Endothelial cell of umbilical vein (primary cell): ENCODE results near the gene CCNYL1. TPM values are rescaled to one million over a fixed set of nuclear protein-coding genes. Genes with fewer than 3 reads are reported as not detected.

ENCODE experiments used
- BruUV-seq: library from RNA; stranded (reverse); fragments of 400-500 nt; replicated peaks from 2 replicates; lab custom pipeline; 2021; lab: Mats Ljungman, UMichigan
- CTCF ChIA-PET: fragments of 300-600, 350-600 bp; sonication (Branson Sonifier 250); formaldehyde crosslinking; loops from one replicate; lab custom pipeline; 2021; ENCODE audit warnings: antibody characterized with exemption, inconsistent platforms; lab: Charles Lee
- POLR2A ChIA-PET: fragments of 300-600, 350-600 bp; sonication (Branson Sonifier 250); formaldehyde crosslinking; loops from one replicate; lab custom pipeline; 2021; ENCODE audit warnings: antibody characterized with exemption, inconsistent platforms; lab: Charles Lee
- DNase-seq: peaks from one replicate; pipeline ENCODE4 v3.0.0-alpha.2; 2011; ENCODE audit warnings: low read depth, low spot score
- FAIRE-seq: peaks from 2 replicates; lab custom pipeline; 2011; peaks lifted over from hg19 to GRCh38; lab: Jason Lieb, UNC
- H2AFZ ChIP-seq: 2 replicates; pipeline ENCODE4 v1.6.0; 2012; ENCODE audit warnings: low read depth, low read length, control low read depth, inconsistent platforms
- H3K27ac ChIP-seq: 2 replicates; pipeline ENCODE4 v1.5.1; 2011; ENCODE audit warnings: low read depth, mild to moderate bottlenecking, control low read depth, low read length, moderate library complexity; ENCODE audit not compliant: insufficient read depth
- H3K27me3 ChIP-seq, 2 experiments: 2 replicates each; pipeline versions ENCODE4 v1.6.0 to v1.6.1; 2011; ENCODE audit warnings: low read length in 2 of 2, mixed read lengths in 1 of 2; ENCODE audit not compliant: control insufficient read depth in 2 of 2, insufficient read depth in 2 of 2
- H3K36me3 ChIP-seq, 2 experiments: 2 replicates in 1 of 2; 3 replicates in 1 of 2; pipeline ENCODE4 v1.5.1; 2011; ENCODE audit warnings: low read length in 2 of 2, mild to moderate bottlenecking in 1 of 2, moderate library complexity in 1 of 2; ENCODE audit not compliant: control insufficient read depth in 2 of 2, insufficient read depth in 2 of 2; ENCODE audit errors: extremely low read depth in 1 of 2
- H3K4me1 ChIP-seq: 3 replicates; pipeline ENCODE4 v1.5.1; 2011; ENCODE audit warnings: mild to moderate bottlenecking, low read length; ENCODE audit not compliant: control insufficient read depth, insufficient read depth; ENCODE audit errors: extremely low read depth
- H3K4me2 ChIP-seq: 2 replicates; pipeline ENCODE4 v1.6.1; 2011; ENCODE audit warnings: low read length, control low read depth, mixed read lengths; ENCODE audit not compliant: insufficient read depth
- H3K4me3 ChIP-seq, 3 experiments: fragments of 200-600 bp in 1 of 3; sonication (generic), shearing (Covaris generic) in 1 of 3; replicated peaks in 1 of 3; 2 replicates each; pipeline ENCODE4 v1.5.1; 2011 to 2016; ENCODE audit warnings: control low read depth in 3 of 3, low read length in 3 of 3, mild to moderate bottlenecking in 2 of 3, inconsistent platforms in 1 of 3, low read depth in 1 of 3, moderate library complexity in 1 of 3; ENCODE audit not compliant: insufficient read depth in 1 of 3
- H3K79me2 ChIP-seq: 2 replicates; pipeline ENCODE4 v1.6.0; 2012; ENCODE audit warnings: low read length, inconsistent platforms; ENCODE audit not compliant: control insufficient read depth, insufficient read depth
- H3K9ac ChIP-seq: replicated peaks from 2 replicates; pipeline ENCODE3; 2011; ENCODE audit warnings: low read length, control low read depth; ENCODE audit not compliant: insufficient read depth; ENCODE audit errors: extremely low read depth
- H3K9me1 ChIP-seq: replicated peaks from 3 replicates; pipeline ENCODE4 v1.6.0; 2011; ENCODE audit warnings: mild to moderate bottlenecking, low read length; ENCODE audit not compliant: control insufficient read depth, insufficient read depth; ENCODE audit errors: extremely low read depth
- H3K9me3 ChIP-seq: replicated peaks from 2 replicates; pipeline ENCODE4 v1.5.1; 2012; ENCODE audit warnings: low read length, inconsistent platforms; ENCODE audit not compliant: control insufficient read depth, insufficient read depth
- H4K20me1 ChIP-seq: replicated peaks from 2 replicates; pipeline ENCODE3; 2011; ENCODE audit warnings: mild to moderate bottlenecking, low read length; ENCODE audit not compliant: control insufficient read depth, insufficient read depth; ENCODE audit errors: extremely low read depth
- CTCF ChIP-seq, 2 donors: IDR thresholded peaks; 1 replicate in 1 of 2; 2 replicates in 1 of 2; pipeline ENCODE4 v1.5.1; 2011; ENCODE audit warnings: low read length in 2 of 2, mild to moderate bottlenecking in 2 of 2, moderate library complexity in 2 of 2, control low read depth in 1 of 2, inconsistent platforms in 1 of 2, low read depth in 1 of 2; ENCODE audit not compliant: insufficient read depth in 1 of 2; ENCODE audit errors: extremely low read depth in 1 of 2
- EZH2 ChIP-seq: IDR thresholded peaks from 2 replicates; pipeline ENCODE4 v1.6.1; 2012; ENCODE audit warnings: borderline replicate concordance, low read depth, mild to moderate bottlenecking, moderate library complexity, low read length, inconsistent platforms; ENCODE audit not compliant: severe bottlenecking
- FOS ChIP-seq: IDR thresholded peaks from 2 replicates; pipeline ENCODE4 v1.6.1; 2011; ENCODE audit warnings: mild to moderate bottlenecking, low read length, moderate library complexity, borderline replicate concordance; ENCODE audit not compliant: insufficient read depth
- GATA2 ChIP-seq: IDR thresholded peaks from 2 replicates; pipeline ENCODE4 v1.7.0; 2011; ENCODE audit warnings: low read depth, mild to moderate bottlenecking, moderate library complexity, mixed read lengths, low read length; ENCODE audit not compliant: insufficient read length, insufficient read depth
- JUN ChIP-seq: IDR thresholded peaks from 2 replicates; pipeline ENCODE4 v1.6.1; 2011; ENCODE audit warnings: borderline replicate concordance, low read depth; ENCODE audit not compliant: insufficient read length, insufficient read depth
- MYC ChIP-seq: IDR thresholded peaks from one replicate; pipeline ENCODE4 v1.6.1; 2011; ENCODE audit warnings: mild to moderate bottlenecking, low read depth, low read length
- POLR2A ChIP-seq: IDR thresholded peaks from 2 replicates; pipeline ENCODE4 v1.6.1; 2012; ENCODE audit warnings: low read depth, mild to moderate bottlenecking, control low read depth, low read length
- POLR2AphosphoS5 ChIP-seq: IDR thresholded peaks from 2 replicates; pipeline ENCODE4 v1.6.1; 2012; ENCODE audit warnings: low read depth, mild to moderate bottlenecking, control low read depth, low read length, moderate library complexity; ENCODE audit not compliant: insufficient read depth
- dilution Hi-C: fragments of 300-500 bp; cut with MboI; formaldehyde crosslinking; loops from one replicate; pipeline ENCODE4 v1.15.0; 2019; ENCODE audit warnings: low sequenced_read_pairs; ENCODE audit not compliant: extremely low pct_ligation_motif_present
- intact Hi-C: fragments of 100-400 bp; cut with micrococcal nuclease; formaldehyde crosslinking; loops from one replicate; pipeline ENCODE4 v1.10.0; 2022
- polyA plus RNA-seq, 4 experiments: library from polyadenylated mRNA; depleted of rRNA in 3 of 4; stranded (reverse) in 3 of 4; unstranded in 1 of 4; fragments of >200 nt; gene quantifications; 2 replicates each; pipeline versions ENCODE4 v1.2.1 to v1.2.3, GENCODE V29; 2011 to 2012; ENCODE audit warnings: missing spikeins in 1 of 4
- total RNA-seq: library from RNA; stranded (reverse); gene quantifications from 2 replicates; pipeline ENCODE4 v1.2.3, GENCODE V29; 2021
- TF ChIP-seq, protein P1 (sequence below): IDR thresholded peaks from 2 replicates; pipeline ENCODE4 v1.6.1; 2011; ENCODE audit not compliant: insufficient read depth, insufficient read length

CCNYL1 gene
- total and polyA plus RNA-seq, 2 donors (not counting 3 experiments of a cell fraction or from before 2014, with no cell fraction given) = 15.2 to 49.3 TPM

DNA sequence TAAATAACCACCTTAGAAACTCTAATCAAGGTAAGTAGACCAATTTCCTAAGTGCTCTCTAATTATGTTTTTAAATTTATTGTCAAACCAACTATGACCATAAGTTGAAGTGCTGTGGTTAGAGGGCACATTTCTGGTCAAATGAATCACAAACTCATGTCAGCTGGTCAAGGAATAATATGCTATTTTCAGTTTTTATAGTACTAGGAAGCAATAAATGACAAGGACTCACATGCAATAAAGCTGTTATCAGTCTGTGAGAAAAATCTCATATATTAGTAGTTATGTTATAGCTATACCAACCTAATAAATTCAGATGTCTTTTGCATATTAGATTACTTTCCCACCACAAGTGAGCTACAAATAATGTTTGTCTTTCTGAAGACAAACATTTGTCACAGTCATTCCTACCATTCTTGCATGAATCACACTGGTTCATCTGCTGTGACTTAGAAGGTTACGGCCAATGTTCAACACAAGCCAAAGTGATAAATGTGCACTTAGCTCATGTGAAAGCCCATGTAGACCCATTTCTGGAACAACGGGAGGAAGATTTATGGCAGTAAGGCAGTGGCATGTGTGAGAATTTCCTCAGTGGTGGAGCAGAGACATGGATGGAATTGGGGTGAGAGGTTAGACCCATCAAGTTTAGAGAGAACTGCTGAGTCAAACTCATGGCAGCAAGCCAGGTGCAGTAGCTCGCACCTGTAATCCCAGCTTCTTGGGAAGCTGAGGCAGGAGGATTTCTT is 27.4 kb upstream of the CCNYL1 start:
- DNase-seq = peak; percentile 65
- intact Hi-C loops = no loop called here
- H3K27ac ChIP-seq = peak overlapping the region; percentile 0

More for the DNA sequence above, 27.4 kb upstream of the CCNYL1 start:
- dilution Hi-C loops = no loop called here
- H3K79me2 ChIP-seq = no peaks in the 10 kb centered on the region
- no peaks in the 10 kb centered on the region for H3K27me3 ChIP-seq
- peaks cover 14% of the 10 kb centered on the region for H3K4me1 ChIP-seq
- no peak overlapping the region for H2AFZ ChIP-seq
- H3K4me2 ChIP-seq = peak overlapping the region; percentile 26
- no peaks in the 10 kb centered on the region for H3K9me1 ChIP-seq
- no peaks in the 10 kb centered on the region for H3K9me3 ChIP-seq
- CTCF ChIA-PET = interaction anchor here (1.0 to 3.9 kb wide), 8 partner anchors 8 to 356 kb away, joined by 3 to 20 read pairs (median 4); partner anchors contain the start of genes CCNYL1 and METTL21A
- H3K36me3 ChIP-seq = no peaks in the 10 kb centered on the region
- FAIRE-seq = peak; percentile 53
- H3K9ac ChIP-seq = no peak overlapping the region
- no peak overlapping the region for H3K4me3 ChIP-seq
- POLR2A ChIA-PET = interaction anchor here (0.5 to 1.1 kb wide), 2 partner anchors 27 to 348 kb away, joined by 3 to 5 read pairs; partner anchors contain the start of gene CCNYL1
- BruUV-seq = no TSS peak
- TF ChIP-seq, protein P1, sequence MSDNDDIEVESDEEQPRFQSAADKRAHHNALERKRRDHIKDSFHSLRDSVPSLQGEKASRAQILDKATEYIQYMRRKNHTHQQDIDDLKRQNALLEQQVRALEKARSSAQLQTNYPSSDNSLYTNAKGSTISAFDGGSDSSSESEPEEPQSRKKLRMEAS = no peak
- TF ChIP-seq FOS (peak; percentile 44), GATA2 (peak; percentile 16), MYC (no peak), JUN (peak; percentile 55), POLR2AphosphoS5 (peak; percentile 57), EZH2 (no peak), CTCF (IDR thresholded peaks at IDR 0.05; ENCODE audit: extremely low read depth in 1 of 2, insufficient read depth in 1 of 2, low read depth in 1 of 2, low read length in 2 of 2) (no peak), POLR2A (no peak)
- H4K20me1 ChIP-seq = no peaks in the 10 kb centered on the region
